A549 (cell line): Measurements from ENCODE around the gene ALDH1A2.

Experiments used
- EP300 ChIP-seq, 2 experiments: fragments of >200 bp; sonication (Bioruptor Twin); formaldehyde crosslinking; IDR thresholded peaks; 2 replicates in 1 of 2; 3 replicates in 1 of 2; pipeline ENCODE4 v1.6.1; 2016 to 2017
- FOSL2 ChIP-seq, 2 experiments: fragments of 450-650 bp in 1 of 2; fragments of >200 bp in 1 of 2; sonication (Bioruptor Twin) in 1 of 2; formaldehyde crosslinking; IDR thresholded peaks; 2 replicates each; pipeline versions ENCODE4 v1.5.0 to v1.6.1; 2016 to 2020; ENCODE audit warnings: mild to moderate bottlenecking in 1 of 2, moderate library complexity in 1 of 2
- MAFK ChIP-seq: fragments of 450-650 bp; IDR thresholded peaks from 2 replicates; pipeline ENCODE4 v1.6.1; 2014; ENCODE audit not compliant: partially characterized antibody
- PHF8 ChIP-seq: fragments of 200-600 bp; sonication (generic); IDR thresholded peaks from 2 replicates; pipeline ENCODE4 v1.6.1; 2016; ENCODE audit warnings: low read depth, mild to moderate bottlenecking, antibody characterized with exemption, moderate library complexity, borderline replicate concordance
- SREBF2 ChIP-seq: fragments of 450-650 bp; IDR thresholded peaks from 2 replicates; pipeline ENCODE4 v1.6.1; 2014; ENCODE audit warnings: mild to moderate bottlenecking, moderate library complexity
- ZFP36 ChIP-seq: fragments of 450-650 bp; IDR thresholded peaks from 2 replicates; pipeline ENCODE4 v1.6.1; 2014; ENCODE audit warnings: borderline replicate concordance; ENCODE audit not compliant: partially characterized antibody
- ZSCAN20 ChIP-seq: fragments of 250-450 bp; sonication (Bioruptor Pico); IDR thresholded peaks from 2 replicates; pipeline ENCODE4 v1.8.0; 2022; ENCODE audit warnings: mild to moderate bottlenecking, moderate library complexity
- TF ChIP-seq, protein P1 (sequence below): IDR thresholded peaks from 2 replicates; pipeline ENCODE4 v1.6.1; 2012
- TF ChIP-seq, protein P2 (sequence below): fragments of >200 bp; sonication (Bioruptor Twin); formaldehyde crosslinking; IDR thresholded peaks from 3 replicates; pipeline ENCODE4 v1.6.1; 2016
- TF ChIP-seq, protein P3 (sequence below): fragments of >200 bp; sonication (Bioruptor Twin); formaldehyde crosslinking; IDR thresholded peaks from 3 replicates; pipeline ENCODE4 v1.5.1; 2016
- TF ChIP-seq, protein P4 (sequence below): fragments of 200-600 bp; sonication (generic); IDR thresholded peaks from 2 replicates; pipeline ENCODE4 v1.6.1; 2016; ENCODE audit warnings: antibody characterized with exemption, mild to moderate bottlenecking, moderate library complexity

DNA sequence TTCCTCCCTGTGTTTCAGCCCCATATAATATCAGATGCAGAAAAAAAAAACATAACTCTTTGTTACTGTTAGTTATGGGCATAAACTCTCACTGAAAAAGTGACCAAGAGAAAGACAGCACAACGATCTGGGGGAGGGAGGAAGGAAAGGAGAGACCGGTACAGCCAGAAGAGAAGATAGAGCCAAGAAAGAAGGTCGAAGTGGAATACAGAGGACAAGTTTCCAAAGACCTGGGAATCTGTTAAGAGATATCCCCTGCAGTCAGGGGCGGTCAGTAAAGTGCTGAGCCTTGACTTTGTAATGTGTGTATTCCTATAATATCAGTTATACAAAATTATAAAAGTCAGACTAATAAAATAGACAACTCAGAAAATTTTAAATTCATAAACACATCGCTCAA is 3.3 kb downstream of the ALDH1A2 start:
- TF ChIP-seq, protein P1, sequence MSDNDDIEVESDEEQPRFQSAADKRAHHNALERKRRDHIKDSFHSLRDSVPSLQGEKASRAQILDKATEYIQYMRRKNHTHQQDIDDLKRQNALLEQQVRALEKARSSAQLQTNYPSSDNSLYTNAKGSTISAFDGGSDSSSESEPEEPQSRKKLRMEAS = no peak
- no peak for TF ChIP-seq ZSCAN20 (CRISPR knock-in tag)
- TF ChIP-seq MAFK = no peak
- no peak for TF ChIP-seq SREBF2
- TF ChIP-seq, protein P2, sequence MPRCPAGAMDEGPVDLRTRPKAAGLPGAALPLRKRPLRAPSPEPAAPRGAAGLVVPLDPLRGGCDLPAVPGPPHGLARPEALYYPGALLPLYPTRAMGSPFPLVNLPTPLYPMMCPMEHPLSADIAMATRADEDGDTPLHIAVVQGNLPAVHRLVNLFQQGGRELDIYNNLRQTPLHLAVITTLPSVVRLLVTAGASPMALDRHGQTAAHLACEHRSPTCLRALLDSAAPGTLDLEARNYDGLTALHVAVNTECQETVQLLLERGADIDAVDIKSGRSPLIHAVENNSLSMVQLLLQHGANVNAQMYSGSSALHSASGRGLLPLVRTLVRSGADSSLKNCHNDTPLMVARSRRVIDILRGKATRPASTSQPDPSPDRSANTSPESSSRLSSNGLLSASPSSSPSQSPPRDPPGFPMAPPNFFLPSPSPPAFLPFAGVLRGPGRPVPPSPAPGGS = no peak
- no peak for TF ChIP-seq EP300 (IDR thresholded peaks at IDR 0.05)
- TF ChIP-seq FOSL2 (IDR thresholded peaks at IDR 0.05) = no peak
- no peak for TF ChIP-seq FOSL2 (CRISPR knock-in tag; IDR thresholded peaks at IDR 0.05)
- TF ChIP-seq, protein P3, sequence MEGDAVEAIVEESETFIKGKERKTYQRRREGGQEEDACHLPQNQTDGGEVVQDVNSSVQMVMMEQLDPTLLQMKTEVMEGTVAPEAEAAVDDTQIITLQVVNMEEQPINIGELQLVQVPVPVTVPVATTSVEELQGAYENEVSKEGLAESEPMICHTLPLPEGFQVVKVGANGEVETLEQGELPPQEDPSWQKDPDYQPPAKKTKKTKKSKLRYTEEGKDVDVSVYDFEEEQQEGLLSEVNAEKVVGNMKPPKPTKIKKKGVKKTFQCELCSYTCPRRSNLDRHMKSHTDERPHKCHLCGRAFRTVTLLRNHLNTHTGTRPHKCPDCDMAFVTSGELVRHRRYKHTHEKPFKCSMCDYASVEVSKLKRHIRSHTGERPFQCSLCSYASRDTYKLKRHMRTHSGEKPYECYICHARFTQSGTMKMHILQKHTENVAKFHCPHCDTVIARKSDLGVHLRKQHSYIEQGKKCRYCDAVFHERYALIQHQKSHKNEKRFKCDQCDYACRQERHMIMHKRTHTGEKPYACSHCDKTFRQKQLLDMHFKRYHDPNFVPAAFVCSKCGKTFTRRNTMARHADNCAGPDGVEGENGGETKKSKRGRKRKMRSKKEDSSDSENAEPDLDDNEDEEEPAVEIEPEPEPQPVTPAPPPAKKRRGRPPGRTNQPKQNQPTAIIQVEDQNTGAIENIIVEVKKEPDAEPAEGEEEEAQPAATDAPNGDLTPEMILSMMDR = no peak
- TF ChIP-seq, protein P4, sequence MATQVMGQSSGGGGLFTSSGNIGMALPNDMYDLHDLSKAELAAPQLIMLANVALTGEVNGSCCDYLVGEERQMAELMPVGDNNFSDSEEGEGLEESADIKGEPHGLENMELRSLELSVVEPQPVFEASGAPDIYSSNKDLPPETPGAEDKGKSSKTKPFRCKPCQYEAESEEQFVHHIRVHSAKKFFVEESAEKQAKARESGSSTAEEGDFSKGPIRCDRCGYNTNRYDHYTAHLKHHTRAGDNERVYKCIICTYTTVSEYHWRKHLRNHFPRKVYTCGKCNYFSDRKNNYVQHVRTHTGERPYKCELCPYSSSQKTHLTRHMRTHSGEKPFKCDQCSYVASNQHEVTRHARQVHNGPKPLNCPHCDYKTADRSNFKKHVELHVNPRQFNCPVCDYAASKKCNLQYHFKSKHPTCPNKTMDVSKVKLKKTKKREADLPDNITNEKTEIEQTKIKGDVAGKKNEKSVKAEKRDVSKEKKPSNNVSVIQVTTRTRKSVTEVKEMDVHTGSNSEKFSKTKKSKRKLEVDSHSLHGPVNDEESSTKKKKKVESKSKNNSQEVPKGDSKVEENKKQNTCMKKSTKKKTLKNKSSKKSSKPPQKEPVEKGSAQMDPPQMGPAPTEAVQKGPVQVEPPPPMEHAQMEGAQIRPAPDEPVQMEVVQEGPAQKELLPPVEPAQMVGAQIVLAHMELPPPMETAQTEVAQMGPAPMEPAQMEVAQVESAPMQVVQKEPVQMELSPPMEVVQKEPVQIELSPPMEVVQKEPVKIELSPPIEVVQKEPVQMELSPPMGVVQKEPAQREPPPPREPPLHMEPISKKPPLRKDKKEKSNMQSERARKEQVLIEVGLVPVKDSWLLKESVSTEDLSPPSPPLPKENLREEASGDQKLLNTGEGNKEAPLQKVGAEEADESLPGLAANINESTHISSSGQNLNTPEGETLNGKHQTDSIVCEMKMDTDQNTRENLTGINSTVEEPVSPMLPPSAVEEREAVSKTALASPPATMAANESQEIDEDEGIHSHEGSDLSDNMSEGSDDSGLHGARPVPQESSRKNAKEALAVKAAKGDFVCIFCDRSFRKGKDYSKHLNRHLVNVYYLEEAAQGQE = no peak
- no peak for TF ChIP-seq ZFP36
- no peak for TF ChIP-seq PHF8
